Measurements from ENCODE around the gene TPX2.
A peak's percentile ranks its signal among the peaks of the same experiment; 100 is the strongest.

TPX2 gene

DNA sequence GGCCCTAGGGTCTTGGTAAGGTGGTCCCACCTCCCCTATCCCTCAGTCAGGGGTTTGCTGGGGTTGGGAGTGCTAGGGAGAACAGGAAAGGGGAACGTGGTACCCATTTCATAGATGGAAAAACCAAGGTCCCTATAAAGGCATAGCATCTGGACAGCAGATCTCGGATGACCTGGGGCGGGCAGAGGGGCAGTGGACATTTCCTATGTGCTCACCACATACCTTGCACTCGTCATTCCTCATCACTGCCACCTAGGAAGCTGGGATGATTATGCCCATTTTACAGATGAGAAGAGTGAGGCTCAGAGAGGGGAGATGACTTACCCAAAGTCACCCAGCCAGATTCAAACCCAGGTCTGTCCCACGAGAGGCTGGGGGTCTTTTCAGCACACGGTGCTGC lies 92.1 kb downstream of the TPX2 start:
- DNase-seq (ENCODE audit: low read depth, low spot score): no peak

DNA sequence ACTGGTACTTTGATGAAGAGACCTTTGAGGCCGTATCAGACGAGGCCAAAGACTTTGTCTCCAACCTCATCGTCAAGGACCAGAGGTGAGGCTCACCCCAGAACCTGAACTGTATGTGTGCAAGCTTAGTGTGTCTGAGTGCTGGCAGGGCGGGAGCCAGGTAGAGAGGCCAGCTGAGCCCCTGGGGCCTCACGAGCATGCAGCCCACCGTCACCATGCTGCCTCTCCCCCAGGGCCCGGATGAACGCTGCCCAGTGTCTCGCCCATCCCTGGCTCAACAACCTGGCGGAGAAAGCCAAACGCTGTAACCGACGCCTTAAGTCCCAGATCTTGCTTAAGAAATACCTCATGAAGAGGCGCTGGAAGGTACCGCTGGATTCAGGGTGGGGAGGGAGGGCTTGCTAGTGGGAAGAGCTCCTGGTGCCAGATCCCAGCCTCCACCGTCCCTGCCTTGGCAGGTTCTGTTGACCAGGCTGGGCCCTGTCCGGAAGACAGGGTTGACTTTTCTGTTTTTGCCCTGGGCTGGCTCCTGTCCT lies 92.7 kb downstream of the TPX2 start:
- DNase-seq (ENCODE audit: low read depth, low spot score): no peak

DNA sequence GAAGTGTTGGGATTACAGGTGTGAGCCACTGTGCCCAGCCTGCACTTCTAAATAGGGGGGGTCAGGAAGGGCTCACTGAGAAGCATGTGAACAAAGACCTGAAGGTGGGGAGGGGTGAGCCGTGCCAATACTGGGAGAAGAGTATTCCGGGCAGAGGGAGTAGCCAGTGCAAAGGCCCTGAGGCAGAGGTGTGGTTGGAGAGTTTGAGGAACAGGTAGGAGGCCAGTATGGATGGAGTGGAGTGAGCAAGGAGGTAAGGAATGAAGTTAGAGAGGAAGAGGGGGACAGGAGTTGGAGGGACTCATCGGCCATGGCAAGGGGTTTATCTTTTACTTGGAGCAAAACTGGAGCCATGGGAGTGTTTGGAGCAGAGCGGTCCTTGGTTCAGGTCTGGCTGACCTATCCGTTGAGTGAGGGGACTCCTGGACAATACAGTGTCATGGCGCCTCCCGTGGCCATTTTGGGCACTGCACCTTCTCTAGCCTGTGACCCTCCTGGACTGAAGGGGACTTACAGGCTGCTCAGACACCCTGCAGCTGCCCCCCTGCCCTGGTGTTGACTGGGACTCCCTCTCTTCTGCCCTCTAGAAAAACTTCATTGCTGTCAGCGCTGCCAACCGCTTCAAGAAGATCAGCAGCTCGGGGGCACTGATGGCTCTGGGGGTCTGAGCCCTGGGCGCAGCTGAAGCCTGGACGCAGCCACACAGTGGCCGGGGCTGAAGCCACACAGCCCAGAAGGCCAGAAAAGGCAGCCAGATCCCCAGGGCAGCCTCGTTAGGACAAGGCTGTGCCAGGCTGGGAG lies 94.2 kb downstream of the TPX2 start:
- DNase-seq (ENCODE audit: low read depth, low spot score): peak; percentile 72

DNA sequence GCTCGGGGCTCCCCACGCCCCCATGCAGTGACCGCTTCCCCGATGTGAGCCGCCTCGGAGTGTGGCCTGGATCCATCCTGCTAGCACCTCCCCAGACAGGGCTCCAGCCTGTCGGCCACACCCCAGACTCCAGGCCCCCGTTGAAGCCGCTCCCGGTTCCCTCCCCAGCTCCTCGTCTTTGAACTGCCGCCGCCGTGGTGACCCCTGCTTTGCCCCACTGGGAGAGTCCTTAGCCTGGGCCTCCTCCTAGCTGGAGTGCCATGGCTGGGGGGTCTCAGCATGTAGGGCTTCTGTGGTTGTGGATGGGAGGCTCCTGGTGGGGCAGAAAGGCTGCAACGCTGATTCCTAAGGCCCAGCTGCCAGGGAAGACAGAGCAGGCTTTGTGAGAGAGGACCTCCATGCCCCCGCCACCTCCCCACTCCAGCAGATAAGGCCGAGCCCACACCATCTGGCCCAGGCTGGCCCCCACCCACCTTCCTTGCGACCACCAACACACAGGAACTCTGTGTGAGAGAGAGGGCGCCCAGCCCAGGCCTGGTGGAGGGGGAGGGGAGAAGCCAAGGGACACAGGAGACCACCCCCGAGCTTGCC lies 94.9 kb downstream of the TPX2 start:
- no peak for DNase-seq (ENCODE audit: low read depth, low spot score)

DNA sequence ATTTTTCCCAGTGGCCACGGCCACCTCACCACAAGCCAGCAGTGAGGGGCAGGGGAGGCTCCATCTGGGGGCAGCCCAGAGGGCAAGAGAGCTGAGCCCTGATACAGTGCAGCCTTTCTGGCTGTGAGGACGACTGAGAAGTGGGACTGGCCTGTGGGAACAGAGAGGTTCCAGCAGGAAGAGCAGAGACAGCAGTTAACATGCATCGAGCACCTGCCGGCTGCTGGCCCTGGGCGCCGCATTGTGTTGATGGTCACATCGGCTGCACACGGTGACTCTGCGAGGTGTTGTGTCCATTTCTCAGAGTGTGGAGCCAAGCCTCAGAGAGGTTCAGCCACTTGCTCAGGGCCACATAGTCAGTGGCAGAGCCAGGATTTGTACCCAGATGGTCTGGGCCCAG lies 96.5 kb downstream of the TPX2 start:
- no peak for DNase-seq (ENCODE audit: low read depth, low spot score)

DNA sequence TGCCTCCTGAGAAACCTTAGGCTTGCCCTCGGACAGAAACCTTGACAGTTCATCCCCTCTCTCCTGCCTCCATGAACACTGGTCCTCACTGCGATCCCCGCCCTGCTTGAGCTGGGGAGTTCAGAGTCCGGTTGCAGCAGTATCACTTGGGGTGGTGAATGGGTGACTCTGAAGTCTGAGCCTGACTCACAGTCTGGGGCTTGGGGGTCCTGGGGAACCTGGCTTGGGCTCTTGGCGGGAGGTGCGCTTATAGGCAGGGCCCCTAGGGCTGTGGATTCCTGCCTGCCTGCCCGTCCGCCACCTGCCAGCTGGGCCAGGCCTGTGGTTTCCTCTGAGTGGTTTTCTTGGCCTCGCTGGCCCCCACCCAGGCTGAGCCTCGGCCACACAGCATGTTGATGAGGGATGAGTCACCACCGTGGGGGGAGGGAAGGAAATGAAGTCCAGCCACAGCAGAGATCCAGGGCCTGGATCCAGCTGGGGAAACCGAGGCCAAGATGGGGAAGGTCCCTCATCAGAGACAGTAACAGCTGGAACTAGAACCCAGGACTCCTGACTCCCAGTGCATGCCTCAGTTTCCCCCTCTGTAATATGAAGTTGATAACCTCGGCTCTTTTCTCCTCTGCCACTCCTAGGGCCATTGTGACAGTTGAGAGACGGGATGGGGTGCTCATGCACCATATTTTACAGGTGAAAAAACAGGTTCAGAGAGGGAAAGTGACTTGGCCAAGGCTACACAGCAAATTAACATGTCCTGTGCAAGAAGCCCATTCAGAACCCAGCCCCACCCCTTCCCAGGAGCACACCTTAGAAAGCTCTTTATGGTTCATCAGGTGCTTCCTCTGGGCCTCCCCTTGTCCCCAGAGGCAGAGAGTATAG lies 97.1 kb downstream of the TPX2 start:
- DNase-seq (ENCODE audit: low read depth, low spot score): peak; percentile 98

DNA sequence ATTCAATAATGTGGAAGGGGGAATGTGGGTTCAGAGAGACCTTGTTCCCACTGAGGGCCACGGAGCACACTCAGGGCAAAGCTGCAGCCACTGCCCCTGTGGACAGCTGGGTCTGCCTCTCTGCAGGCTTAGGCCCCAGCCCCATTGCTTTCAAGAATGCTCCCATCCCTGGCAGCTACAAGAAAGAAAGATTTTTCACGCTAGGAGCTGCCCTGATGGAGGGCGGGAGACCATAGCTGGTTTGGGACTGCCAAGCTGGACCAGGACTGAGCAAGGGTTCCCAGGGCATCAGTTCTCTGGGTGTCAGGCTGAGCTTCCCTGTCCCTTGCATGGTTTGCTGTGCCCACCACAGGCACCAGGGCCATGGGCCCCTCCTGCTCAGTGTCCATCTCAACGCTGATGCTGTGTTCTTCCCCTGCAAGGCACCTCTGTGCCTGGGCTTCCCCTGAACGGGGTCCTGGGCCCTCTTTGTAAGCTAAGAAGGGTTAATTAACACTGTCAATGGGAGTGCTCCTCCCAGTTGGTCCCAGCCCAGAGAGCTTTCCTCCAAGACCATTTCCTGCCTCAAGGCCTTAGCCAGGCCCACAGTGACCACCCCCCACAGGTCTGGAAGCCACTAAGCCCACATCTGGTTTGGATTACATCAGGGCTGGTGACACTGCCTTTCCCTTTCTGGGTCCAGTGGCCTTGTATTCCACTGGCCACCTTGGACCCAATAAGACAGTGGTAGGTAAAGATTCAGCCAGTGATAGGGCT lies 97.9 kb downstream of the TPX2 start:
- DNase-seq (ENCODE audit: low read depth, low spot score): no peak

DNA sequence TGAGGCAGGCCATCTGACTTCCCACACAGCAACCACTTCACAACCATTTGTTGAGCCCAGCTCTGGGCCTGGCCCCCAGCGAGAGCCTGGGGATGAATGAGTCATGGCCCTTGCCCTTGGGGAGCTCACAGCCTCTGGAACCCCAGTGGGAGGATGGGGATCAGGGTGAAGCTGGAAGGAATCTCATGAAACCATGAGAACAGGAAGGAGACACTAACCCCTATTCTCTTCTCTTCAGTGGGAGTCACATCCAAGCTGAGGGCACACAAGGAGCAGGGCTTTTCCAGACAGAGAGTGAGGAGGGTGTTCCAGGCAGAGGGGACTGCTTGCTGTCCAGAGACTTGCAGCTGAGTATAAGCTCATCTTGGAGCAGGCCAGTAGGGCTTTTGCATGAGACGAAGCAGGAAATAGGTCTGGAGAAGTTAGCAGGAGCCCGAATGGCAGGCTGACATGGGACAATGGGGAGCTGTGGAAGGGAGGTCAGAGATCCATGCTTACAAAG lies 98.9 kb downstream of the TPX2 start:
- DNase-seq (ENCODE audit: low read depth, low spot score): peak; percentile 42

DNA sequence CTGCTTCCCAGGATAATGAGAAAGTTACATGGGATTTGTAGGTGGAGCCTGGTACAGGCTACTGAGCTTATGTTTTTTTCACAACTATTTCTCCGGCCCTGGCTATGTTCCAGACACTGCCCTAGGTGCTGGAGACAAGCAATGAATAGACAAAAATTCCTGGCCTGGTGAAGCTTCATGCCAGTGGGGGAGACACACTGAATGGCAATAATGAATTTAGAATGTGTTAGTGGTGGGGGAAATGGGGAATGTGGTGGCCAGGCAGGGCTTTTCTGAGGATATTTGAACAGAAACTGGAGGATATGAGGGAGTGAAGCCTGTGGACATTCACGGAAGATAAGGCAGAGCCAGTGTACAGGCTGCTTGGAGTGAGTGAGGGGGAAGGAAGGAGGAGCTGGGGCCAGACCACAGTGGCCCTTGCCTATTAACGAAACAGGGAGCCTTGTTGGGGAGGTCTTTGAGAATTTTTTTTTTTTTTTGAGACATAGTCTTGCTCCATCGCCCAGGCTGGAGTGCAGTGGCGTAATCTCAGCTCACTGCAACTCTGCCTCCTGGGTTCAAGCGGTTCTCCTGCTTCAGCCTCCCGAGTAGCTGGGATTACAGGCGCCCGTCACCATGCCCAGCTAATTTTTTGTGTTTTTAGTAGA lies 99.7 kb downstream of the TPX2 start:
- DNase-seq (ENCODE audit: low read depth, low spot score): peak; percentile 64

DNA sequence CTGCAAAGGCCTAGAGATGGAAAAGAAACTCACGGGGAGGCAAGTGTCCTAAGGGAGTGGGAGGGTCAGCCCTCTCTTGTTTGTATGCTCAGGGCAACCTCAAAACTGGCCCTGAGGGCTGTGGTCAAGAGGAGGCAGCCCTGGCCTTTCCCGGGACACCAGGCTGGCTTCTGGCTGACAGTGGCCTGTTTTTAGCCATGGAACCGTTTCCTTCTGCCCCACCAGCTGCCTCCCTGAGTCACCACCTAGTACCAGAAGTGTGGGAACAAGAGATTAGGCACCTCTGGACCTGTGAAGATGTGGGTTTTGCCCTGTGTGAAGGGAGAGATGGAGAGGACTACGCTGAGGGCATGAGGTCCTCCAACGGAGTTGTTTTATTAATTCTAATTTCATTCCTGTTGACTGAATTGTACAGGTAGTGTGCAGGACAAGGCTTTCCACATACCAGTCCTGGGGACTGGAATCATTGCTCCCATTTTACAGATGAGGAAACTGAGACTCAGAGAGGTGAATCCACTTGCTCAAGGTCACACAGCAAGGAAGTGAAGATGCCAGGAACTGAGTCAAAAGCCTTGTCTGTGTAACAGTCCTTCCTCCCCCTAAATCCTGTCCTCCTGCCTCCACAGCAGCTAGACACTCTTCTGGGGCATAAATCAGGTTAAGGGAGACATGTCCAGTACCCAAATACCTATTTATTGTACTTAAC lies 100.8 kb downstream of the TPX2 start:
- DNase-seq (ENCODE audit: low read depth, low spot score): no peak

DNA sequence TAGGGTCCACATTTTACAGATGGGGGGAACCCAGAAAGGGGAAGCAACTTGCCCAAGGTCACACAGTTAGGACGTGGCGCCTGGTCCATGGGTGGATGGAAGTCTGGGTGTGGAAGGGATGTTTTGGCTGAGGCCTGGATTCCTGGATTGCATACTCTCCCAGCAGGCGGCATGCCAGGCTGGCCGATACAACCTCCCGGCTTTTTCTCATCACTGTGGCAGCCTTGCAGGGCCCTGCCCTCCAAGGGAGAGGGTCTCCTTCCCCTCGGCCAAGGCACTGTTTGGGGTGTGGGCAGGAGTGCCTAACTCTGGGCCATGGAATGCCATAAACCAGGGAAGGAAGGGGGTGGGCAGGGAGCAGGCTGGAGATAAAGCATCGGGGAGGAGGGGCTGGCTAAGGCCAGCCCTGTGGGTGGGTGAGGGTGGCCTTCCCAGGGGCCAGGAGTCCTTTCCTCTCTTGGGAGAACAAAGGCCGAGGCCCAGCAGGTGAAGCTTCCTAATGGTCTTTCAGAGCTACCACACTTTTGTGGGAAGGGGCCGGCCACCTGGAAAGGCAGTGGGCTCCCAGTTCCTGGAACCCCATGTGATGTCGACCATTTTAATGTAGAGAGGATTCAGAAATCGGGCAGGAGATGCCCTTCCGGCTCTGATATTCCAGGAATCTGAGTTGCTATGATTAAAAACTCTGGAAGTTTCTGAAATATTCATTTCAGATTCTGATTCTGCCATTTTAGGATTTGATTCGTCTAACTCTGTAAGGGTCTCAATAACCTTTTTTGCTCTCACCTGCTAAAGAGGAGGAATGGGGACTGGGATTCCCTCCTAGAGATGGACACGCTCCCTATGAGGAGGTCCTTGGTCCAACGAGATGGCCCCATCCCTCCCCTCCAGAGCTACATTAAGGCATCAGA lies 102.1 kb downstream of the TPX2 start:
- DNase-seq (ENCODE audit: low read depth, low spot score): peak; percentile 61

DNA sequence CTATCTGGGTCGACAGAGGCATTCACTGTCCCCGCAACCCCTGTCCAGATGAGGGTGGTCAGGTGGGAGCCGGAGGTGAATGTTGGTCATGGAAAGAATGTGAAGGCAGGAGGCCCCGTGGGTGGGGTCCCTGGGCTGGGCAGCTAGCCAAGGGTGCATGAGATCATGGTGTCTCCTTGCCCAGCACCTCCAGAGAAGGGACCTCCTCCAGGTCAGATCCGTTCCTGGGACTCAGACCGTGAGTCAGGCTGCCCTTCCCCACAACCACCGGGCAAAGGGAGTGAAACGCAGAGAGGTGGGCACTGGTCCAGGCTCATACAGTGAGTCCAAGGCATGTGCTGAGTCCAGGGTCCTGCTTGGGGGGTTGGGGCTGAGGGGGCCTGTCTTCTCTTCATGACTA lies 102.8 kb downstream of the TPX2 start:
- peak; percentile 89 for DNase-seq (ENCODE audit: low read depth, low spot score)

DNA sequence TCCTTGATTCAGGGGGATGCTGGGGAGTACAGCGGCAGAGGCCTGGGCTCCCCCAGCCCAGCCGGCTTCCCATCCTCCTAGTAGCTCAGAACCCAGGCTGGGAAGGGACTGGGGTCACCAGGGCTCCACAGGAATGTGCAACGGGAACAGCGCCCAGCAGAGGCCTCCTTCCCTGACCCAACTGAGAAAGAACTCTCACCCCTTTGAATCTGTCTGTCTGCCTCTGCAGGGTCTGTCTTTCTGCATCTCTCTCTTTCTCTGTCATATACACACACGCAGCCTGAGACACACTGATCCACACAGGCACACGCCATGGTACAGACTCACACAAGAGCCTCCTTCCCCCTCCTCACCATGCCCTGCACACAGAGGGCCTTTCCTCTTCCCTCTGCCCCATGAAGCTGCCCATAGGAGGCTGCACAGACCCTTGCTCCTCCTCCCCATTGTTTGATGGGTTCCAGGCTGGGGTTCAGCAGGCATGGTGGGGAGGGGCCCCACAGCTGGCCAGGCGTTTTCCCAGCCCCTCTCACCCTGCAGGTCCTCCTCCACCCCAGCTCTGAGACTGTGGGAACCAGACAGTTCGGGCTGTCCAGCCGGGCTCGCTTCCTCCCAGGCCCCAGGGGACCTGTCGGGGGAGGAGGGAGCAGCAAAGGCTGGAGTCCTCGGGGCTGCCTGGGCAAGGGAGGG lies 103.5 kb downstream of the TPX2 start:
- DNase-seq (ENCODE audit: low read depth, low spot score): peak; percentile 73

DNA sequence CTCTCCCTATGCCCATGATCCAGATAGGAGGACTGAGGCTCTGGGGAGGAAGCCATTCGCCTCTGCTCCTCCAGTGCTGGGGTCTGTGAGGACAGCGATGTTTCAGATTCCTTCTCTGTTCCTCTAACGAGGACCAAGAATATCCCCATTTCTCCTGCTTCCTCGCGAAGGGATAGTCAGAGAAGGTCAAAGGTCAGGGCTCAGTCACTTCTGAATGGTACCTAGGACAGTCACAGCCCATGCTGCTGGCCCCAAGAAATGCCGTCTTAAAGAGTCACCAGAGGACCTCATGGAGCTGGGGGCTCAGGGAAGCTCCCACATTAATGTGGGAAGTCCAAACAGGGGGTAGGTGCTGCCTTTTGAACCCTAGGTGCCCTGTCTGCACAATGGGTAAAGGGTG lies 104.2 kb downstream of the TPX2 start:
- no peak for DNase-seq (ENCODE audit: low read depth, low spot score)

DNA sequence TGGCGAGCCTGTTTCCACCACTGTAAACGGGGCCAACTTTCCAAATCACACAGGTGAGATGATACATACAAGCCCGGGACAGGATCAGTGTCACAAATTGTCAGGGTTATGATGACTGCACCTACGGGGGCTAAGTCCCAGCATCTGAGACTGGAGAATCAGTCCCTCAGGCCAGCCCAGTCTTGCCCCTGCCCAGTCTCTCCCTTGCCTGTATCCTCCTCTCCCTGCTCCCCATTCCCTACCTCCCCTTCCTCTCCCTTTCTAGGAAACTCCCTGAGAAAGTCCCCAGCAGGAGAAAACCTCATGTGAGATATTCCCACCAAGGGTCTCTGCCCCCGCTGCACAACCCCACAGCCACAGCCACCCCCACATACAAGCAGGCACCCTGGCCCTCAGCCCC lies 104.8 kb downstream of the TPX2 start:
- no peak for DNase-seq (ENCODE audit: low read depth, low spot score)

DNA sequence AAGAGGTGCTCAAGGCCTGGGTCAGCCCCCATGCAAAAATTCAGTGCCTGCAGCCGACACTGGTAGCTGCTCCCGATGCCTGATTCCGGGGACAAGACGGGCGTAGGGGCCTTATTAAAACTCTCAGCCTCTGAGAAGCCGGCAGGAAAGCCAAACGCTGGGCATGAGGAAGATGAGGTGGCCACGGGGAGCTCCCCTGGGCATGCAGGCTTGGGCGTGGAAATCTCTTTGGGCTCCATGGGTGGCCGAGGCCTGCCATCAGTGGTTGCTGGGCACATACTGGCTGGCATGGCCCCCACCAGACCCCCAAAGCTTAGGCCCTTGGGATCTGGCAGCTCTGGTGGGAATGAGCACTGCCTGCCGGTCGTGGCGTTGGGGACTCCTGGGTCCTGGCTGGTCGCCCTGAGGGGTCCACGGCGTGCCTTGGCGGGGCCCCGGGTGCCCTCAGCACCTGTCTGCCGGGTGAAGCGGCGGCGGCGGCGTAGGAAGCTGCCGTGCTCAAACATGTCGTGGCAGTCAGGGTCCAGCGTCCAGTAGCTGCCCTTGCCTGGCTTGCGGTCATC lies 105.7 kb downstream of the TPX2 start:
- DNase-seq (ENCODE audit: low read depth, low spot score): no peak

DNA sequence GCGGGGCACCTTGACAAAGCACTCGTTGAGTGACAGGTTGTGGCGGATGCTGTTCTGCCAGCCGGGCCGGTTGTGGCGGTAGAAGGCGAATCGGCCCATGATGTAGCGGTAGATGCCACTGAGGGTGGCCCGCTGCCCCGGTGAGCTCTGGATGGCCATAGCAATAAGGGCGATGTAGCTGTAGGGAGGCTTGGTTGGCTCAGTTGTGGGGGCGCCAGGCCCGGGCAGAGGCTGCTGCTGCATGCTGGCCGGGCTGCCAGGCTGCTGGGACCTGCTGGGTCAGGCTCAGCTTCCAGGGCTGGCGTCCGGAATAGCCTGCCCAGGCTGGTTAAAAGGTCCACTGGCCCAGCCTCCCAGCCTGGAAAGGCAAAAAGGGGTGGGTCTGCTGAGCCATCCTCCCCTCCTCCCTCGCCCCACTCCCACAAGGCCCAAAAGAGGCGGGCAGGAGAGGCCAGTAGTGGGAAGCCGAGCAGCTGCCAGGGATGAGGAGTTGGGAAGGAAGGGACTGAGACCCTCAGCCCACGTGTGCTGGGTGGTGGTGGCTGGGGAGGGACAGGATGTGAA lies 106.3 kb downstream of the TPX2 start, which contains the start of gene FOXS1:
Gene FOXS1 (minus strand): TSS at position 305 of the 564 bp plus-strand sequence. CDS start 62 bp downstream, at position 243.
- DNase-seq (ENCODE audit: low read depth, low spot score): peak; percentile 52

DNA sequence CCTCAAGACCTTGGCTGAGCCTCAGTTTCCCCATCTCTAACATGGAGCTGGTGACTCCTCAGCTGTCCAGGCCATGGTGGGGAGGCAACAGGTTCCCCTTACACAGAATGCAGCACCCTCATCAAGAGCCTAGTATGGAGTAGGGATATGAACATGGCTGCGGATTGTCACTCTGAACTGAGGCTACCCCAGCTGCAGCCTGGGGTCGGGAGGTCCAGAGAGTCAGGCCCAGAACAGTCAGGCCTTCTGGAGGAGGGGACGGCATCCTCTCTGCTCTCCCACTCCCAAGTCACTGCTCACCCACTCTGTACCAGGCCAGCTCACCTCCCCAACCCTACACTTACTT lies 107.7 kb downstream of the TPX2 start:
- DNase-seq (ENCODE audit: low read depth, low spot score): no peak

All from astrocyte of the hippocampus (primary cell).